Endothelial cell of umbilical vein (primary cell): ENCODE results near the gene AJAP1. TPM values are rescaled to one million over a fixed set of nuclear protein-coding genes. Genes with fewer than 3 reads are reported as not detected.

Experiments used
- BruUV-seq: library from RNA; stranded (reverse); fragments of 400-500 nt; replicated peaks from 2 replicates; lab custom pipeline; 2021; lab: Mats Ljungman, UMichigan
- CTCF ChIA-PET: fragments of 300-600, 350-600 bp; sonication (Branson Sonifier 250); formaldehyde crosslinking; loops from one replicate; lab custom pipeline; 2021; ENCODE audit warnings: antibody characterized with exemption, inconsistent platforms; lab: Charles Lee
- POLR2A ChIA-PET: fragments of 300-600, 350-600 bp; sonication (Branson Sonifier 250); formaldehyde crosslinking; loops from one replicate; lab custom pipeline; 2021; ENCODE audit warnings: antibody characterized with exemption, inconsistent platforms; lab: Charles Lee
- DNase-seq: peaks from one replicate; pipeline ENCODE4 v3.0.0-alpha.2; 2011; ENCODE audit warnings: low read depth, low spot score
- FAIRE-seq: peaks from 2 replicates; lab custom pipeline; 2011; peaks lifted over from hg19 to GRCh38; lab: Jason Lieb, UNC
- H2AFZ ChIP-seq: 2 replicates; pipeline ENCODE4 v1.6.0; 2012; ENCODE audit warnings: low read depth, low read length, control low read depth, inconsistent platforms
- H3K27ac ChIP-seq: 2 replicates; pipeline ENCODE4 v1.5.1; 2011; ENCODE audit warnings: low read depth, mild to moderate bottlenecking, control low read depth, low read length, moderate library complexity; ENCODE audit not compliant: insufficient read depth
- H3K27me3 ChIP-seq, 2 experiments: 2 replicates each; pipeline versions ENCODE4 v1.6.0 to v1.6.1; 2011; ENCODE audit warnings: low read length in 2 of 2, mixed read lengths in 1 of 2; ENCODE audit not compliant: control insufficient read depth in 2 of 2, insufficient read depth in 2 of 2
- H3K36me3 ChIP-seq, 2 experiments: 2 replicates in 1 of 2; 3 replicates in 1 of 2; pipeline ENCODE4 v1.5.1; 2011; ENCODE audit warnings: low read length in 2 of 2, mild to moderate bottlenecking in 1 of 2, moderate library complexity in 1 of 2; ENCODE audit not compliant: control insufficient read depth in 2 of 2, insufficient read depth in 2 of 2; ENCODE audit errors: extremely low read depth in 1 of 2
- H3K4me1 ChIP-seq: 3 replicates; pipeline ENCODE4 v1.5.1; 2011; ENCODE audit warnings: mild to moderate bottlenecking, low read length; ENCODE audit not compliant: control insufficient read depth, insufficient read depth; ENCODE audit errors: extremely low read depth
- H3K4me2 ChIP-seq: 2 replicates; pipeline ENCODE4 v1.6.1; 2011; ENCODE audit warnings: low read length, control low read depth, mixed read lengths; ENCODE audit not compliant: insufficient read depth
- H3K4me3 ChIP-seq, 3 experiments: fragments of 200-600 bp in 1 of 3; sonication (generic), shearing (Covaris generic) in 1 of 3; replicated peaks in 1 of 3; 2 replicates each; pipeline ENCODE4 v1.5.1; 2011 to 2016; ENCODE audit warnings: control low read depth in 3 of 3, low read length in 3 of 3, mild to moderate bottlenecking in 2 of 3, inconsistent platforms in 1 of 3, low read depth in 1 of 3, moderate library complexity in 1 of 3; ENCODE audit not compliant: insufficient read depth in 1 of 3
- H3K79me2 ChIP-seq: 2 replicates; pipeline ENCODE4 v1.6.0; 2012; ENCODE audit warnings: low read length, inconsistent platforms; ENCODE audit not compliant: control insufficient read depth, insufficient read depth
- H3K9ac ChIP-seq: replicated peaks from 2 replicates; pipeline ENCODE3; 2011; ENCODE audit warnings: low read length, control low read depth; ENCODE audit not compliant: insufficient read depth; ENCODE audit errors: extremely low read depth
- H3K9me1 ChIP-seq: replicated peaks from 3 replicates; pipeline ENCODE4 v1.6.0; 2011; ENCODE audit warnings: mild to moderate bottlenecking, low read length; ENCODE audit not compliant: control insufficient read depth, insufficient read depth; ENCODE audit errors: extremely low read depth
- H3K9me3 ChIP-seq: replicated peaks from 2 replicates; pipeline ENCODE4 v1.5.1; 2012; ENCODE audit warnings: low read length, inconsistent platforms; ENCODE audit not compliant: control insufficient read depth, insufficient read depth
- H4K20me1 ChIP-seq: replicated peaks from 2 replicates; pipeline ENCODE3; 2011; ENCODE audit warnings: mild to moderate bottlenecking, low read length; ENCODE audit not compliant: control insufficient read depth, insufficient read depth; ENCODE audit errors: extremely low read depth
- CTCF ChIP-seq, 2 donors: IDR thresholded peaks; 1 replicate in 1 of 2; 2 replicates in 1 of 2; pipeline ENCODE4 v1.5.1; 2011; ENCODE audit warnings: low read length in 2 of 2, mild to moderate bottlenecking in 2 of 2, moderate library complexity in 2 of 2, control low read depth in 1 of 2, inconsistent platforms in 1 of 2, low read depth in 1 of 2; ENCODE audit not compliant: insufficient read depth in 1 of 2; ENCODE audit errors: extremely low read depth in 1 of 2
- EZH2 ChIP-seq: IDR thresholded peaks from 2 replicates; pipeline ENCODE4 v1.6.1; 2012; ENCODE audit warnings: borderline replicate concordance, low read depth, mild to moderate bottlenecking, moderate library complexity, low read length, inconsistent platforms; ENCODE audit not compliant: severe bottlenecking
- FOS ChIP-seq: IDR thresholded peaks from 2 replicates; pipeline ENCODE4 v1.6.1; 2011; ENCODE audit warnings: mild to moderate bottlenecking, low read length, moderate library complexity, borderline replicate concordance; ENCODE audit not compliant: insufficient read depth
- GATA2 ChIP-seq: IDR thresholded peaks from 2 replicates; pipeline ENCODE4 v1.7.0; 2011; ENCODE audit warnings: low read depth, mild to moderate bottlenecking, moderate library complexity, mixed read lengths, low read length; ENCODE audit not compliant: insufficient read length, insufficient read depth
- JUN ChIP-seq: IDR thresholded peaks from 2 replicates; pipeline ENCODE4 v1.6.1; 2011; ENCODE audit warnings: borderline replicate concordance, low read depth; ENCODE audit not compliant: insufficient read length, insufficient read depth
- MAX ChIP-seq: IDR thresholded peaks from 2 replicates; pipeline ENCODE4 v1.6.1; 2011; ENCODE audit not compliant: insufficient read depth, insufficient read length
- MYC ChIP-seq: IDR thresholded peaks from one replicate; pipeline ENCODE4 v1.6.1; 2011; ENCODE audit warnings: mild to moderate bottlenecking, low read depth, low read length
- POLR2A ChIP-seq: IDR thresholded peaks from 2 replicates; pipeline ENCODE4 v1.6.1; 2012; ENCODE audit warnings: low read depth, mild to moderate bottlenecking, control low read depth, low read length
- POLR2AphosphoS5 ChIP-seq: IDR thresholded peaks from 2 replicates; pipeline ENCODE4 v1.6.1; 2012; ENCODE audit warnings: low read depth, mild to moderate bottlenecking, control low read depth, low read length, moderate library complexity; ENCODE audit not compliant: insufficient read depth
- dilution Hi-C: fragments of 300-500 bp; cut with MboI; formaldehyde crosslinking; loops from one replicate; pipeline ENCODE4 v1.15.0; 2019; ENCODE audit warnings: low sequenced_read_pairs; ENCODE audit not compliant: extremely low pct_ligation_motif_present
- intact Hi-C: fragments of 100-400 bp; cut with micrococcal nuclease; formaldehyde crosslinking; loops from one replicate; pipeline ENCODE4 v1.10.0; 2022
- polyA plus RNA-seq, 4 experiments: library from polyadenylated mRNA; depleted of rRNA in 3 of 4; stranded (reverse) in 3 of 4; unstranded in 1 of 4; fragments of >200 nt; gene quantifications; 2 replicates each; pipeline versions ENCODE4 v1.2.1 to v1.2.3, GENCODE V29; 2011 to 2012; ENCODE audit warnings: missing spikeins in 1 of 4
- total RNA-seq: library from RNA; stranded (reverse); gene quantifications from 2 replicates; pipeline ENCODE4 v1.2.3, GENCODE V29; 2021

AJAP1 gene
- total and polyA plus RNA-seq, 2 donors (not counting 3 experiments of a cell fraction or from before 2014, with no cell fraction given) = not detected

DNA sequence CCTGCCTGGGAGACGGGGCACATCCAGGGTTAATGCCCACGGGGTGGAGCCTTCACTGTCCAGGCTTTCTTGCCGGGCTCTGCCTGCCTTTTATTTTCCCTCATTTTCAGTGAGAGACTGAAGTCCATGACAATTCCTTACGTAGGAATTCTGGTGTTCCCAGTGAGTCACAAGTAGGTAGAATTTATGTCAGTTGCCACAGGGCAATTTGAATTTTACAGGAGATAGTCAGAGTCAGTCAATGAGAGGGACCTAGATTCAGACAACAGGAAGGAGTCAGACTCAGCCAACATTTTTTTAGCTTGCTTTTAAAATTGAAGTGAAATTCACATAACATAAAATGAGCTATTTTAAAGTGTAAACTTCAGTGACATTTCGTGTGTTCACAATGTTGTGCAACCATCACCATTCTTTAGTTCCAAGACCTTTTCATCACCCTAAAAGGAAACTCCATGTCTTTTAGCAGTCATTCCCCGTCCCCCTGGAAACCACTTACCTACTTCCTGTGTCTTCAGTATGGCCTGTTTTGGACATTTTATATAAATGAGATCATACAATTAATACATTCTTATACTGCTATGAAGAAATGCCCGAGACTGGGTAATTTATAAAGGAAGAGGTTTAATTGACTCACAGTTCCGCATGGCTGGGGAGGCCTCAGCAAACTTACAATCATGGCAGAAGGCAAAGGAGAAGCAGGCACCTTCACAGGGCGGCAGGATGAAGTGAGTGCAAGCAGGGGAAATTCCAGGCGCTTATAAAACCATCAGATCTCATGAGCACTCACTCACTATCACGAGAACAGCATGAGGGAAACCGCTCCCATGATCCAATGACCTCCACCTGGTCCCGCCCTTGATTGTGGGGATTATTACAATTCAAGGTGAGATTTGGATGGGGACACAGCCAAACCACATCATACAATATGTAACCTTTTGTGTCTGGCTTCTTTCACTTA is 14.6 kb downstream of the AJAP1 start:
- no peak overlapping the region for H3K27ac ChIP-seq
- H2AFZ ChIP-seq = no peak overlapping the region
- intact Hi-C loops = no loop called here

More for the DNA sequence above, 14.6 kb downstream of the AJAP1 start:
- Histone ChIP-seq H3K79me2 (no peaks in the 10 kb centered on the region), H3K27me3 (no peaks in the 10 kb centered on the region), H3K4me2 (no peak overlapping the region), H3K9me1 (no peaks in the 10 kb centered on the region), H3K9me3 (no peaks in the 10 kb centered on the region), H3K9ac (no peak overlapping the region), H3K4me3 (no peak overlapping the region), H3K4me1 (no peaks in the 10 kb centered on the region), H3K36me3 (no peaks in the 10 kb centered on the region), H4K20me1 (no peaks in the 10 kb centered on the region)
- CTCF ChIA-PET = no interaction called here
- no TSS peak for BruUV-seq
- TF ChIP-seq POLR2AphosphoS5 = no peak
- no peak for TF ChIP-seq POLR2A
- no peak for TF ChIP-seq JUN
- TF ChIP-seq FOS = no peak
- no peak for TF ChIP-seq EZH2
- TF ChIP-seq GATA2 = no peak
- no peak for TF ChIP-seq CTCF (IDR thresholded peaks at IDR 0.05; ENCODE audit: extremely low read depth in 1 of 2, insufficient read depth in 1 of 2, low read depth in 1 of 2, low read length in 2 of 2)
- no peak for TF ChIP-seq MYC
- TF ChIP-seq MAX = no peak
- POLR2A ChIA-PET = no interaction called here
- FAIRE-seq (no peak), DNase-seq (no peak)
- dilution Hi-C loops = no loop called here
